Peyer's patch (tissue), 4 donors: ENCODE measurements around the gene BRF1.

Source experiments
- POLR2A ChIP-seq, 2 donors: fragments of 450-650 bp; IDR thresholded peaks; one replicate each; pipeline ENCODE4 v1.5.1; 2017; ENCODE audit warnings: antibody characterized with exemption in 2 of 2, mild to moderate bottlenecking in 2 of 2, moderate library complexity in 2 of 2
- TF ChIP-seq, protein P1 (sequence below), 6 experiments: fragments of 450-650 bp in 4 of 6; fragments of 200-600 bp in 2 of 6; sonication (generic) in 1 of 6; IDR thresholded peaks; one replicate each; pipeline ENCODE4 v1.5.1; 2017 to 2019; ENCODE audit warnings: antibody characterized with exemption in 6 of 6, mild to moderate bottlenecking in 3 of 6, moderate library complexity in 1 of 6

DNA sequence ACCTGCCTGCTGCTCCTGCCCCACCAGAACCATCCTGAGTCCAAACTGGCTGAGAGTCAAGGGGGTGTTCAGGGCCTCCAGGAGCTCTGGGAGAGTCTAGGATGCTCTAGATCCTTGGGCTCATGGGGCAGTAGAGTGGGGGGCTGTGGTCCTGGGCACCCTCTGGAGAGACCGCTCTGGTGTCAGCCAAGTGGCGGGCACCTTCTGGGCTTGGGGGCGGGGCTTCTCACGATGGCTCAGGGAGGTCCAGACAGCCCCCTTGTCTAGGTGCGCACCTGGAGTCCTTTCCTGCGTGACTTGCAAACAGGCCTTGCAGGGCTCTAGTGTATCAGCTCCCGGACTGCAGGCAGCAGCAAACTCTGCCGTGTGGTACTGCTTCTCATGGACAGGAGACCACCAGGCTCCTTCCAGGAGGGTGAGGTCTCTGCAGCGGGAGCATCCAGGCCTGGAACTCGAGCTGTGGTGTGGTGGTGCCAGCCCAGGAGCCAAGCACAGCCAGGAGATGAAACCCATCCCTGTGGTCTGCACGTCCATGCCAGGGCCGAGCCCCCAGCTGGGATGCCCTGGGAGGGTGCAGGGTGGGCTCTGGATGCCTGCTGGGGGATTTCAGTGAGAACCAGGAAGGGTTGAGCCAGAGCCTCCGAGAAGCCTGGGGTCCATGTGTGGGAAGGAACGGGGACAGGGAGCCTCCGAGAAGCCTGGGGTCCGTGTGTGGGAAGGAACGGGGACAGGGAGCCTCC, 28.8 kb upstream of the BRF1 start:
- TF ChIP-seq, protein P1, sequence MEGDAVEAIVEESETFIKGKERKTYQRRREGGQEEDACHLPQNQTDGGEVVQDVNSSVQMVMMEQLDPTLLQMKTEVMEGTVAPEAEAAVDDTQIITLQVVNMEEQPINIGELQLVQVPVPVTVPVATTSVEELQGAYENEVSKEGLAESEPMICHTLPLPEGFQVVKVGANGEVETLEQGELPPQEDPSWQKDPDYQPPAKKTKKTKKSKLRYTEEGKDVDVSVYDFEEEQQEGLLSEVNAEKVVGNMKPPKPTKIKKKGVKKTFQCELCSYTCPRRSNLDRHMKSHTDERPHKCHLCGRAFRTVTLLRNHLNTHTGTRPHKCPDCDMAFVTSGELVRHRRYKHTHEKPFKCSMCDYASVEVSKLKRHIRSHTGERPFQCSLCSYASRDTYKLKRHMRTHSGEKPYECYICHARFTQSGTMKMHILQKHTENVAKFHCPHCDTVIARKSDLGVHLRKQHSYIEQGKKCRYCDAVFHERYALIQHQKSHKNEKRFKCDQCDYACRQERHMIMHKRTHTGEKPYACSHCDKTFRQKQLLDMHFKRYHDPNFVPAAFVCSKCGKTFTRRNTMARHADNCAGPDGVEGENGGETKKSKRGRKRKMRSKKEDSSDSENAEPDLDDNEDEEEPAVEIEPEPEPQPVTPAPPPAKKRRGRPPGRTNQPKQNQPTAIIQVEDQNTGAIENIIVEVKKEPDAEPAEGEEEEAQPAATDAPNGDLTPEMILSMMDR (IDR thresholded peaks at IDR 0.05) = no peak
- no peak for TF ChIP-seq POLR2A (IDR thresholded peaks at IDR 0.05)
